Effector CD8-positive, alpha-beta T cell (primary cell): ENCODE measurements around the gene ENPP3.

Experiments used
- DNase-seq: peaks from one replicate; lab custom pipeline; 2025; lab: John Stamatoyannopoulos, UW

The ENPP3 gene

GRCh38 chr6:131766631-131767030, 129.5 kb downstream of the ENPP3 start:
- no peak for DNase-seq

DNA sequence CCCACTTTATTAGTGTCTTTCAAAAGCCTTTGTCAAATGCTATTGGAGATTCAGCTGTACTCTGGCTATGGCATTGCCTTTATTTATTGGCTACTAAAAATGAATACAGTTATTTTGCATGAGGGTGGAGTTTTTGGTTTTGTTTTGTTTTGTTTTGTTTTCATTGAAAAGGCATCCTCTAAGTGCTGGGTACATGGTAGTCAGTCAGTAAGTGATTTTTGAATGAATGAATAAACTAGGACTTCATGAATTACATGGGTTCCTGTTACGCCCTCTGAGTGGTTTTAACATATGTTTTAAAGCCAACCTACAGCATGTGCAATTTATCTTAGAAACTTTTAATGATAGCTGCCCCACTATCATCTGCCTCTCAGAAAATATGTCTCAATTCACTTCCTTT, 131.9 kb downstream of the ENPP3 start:
- no peak for DNase-seq

DNA sequence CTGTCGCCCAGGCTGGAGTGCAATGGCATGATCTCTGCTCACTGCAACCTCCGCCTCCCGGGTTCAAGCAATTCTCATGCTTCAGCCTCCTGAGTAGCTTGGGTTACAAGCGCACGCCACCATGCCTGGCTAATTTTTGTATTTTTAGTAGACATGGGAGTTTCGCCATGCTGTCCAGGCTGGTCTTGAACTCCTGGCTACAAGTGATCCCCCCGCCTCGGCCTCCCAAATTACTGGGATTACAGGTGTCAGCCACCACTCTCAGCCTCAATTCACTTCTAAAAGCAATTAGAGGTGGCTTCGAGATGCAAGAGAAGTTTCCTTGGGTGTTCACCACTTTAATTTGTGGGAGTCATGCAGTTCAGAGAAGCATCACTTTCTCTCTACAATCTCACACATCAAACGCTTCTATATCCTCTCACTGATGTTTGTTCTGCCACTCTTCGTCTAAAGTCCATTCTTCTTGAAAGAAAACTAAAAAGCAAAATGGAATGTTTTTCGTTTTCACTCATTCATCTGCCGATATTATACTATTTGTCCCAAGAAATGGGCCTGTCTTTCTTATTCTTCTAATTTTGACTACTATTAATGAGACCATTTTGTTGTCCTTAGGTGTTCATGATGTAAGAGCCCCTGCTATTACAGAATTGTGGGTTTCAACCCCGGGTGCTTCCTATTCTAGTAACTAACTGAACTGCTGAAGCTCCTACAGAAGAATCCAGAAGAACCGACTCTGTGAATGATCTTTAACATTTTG, 132.5 kb downstream of the ENPP3 start:
- DNase-seq: no peak

DNA sequence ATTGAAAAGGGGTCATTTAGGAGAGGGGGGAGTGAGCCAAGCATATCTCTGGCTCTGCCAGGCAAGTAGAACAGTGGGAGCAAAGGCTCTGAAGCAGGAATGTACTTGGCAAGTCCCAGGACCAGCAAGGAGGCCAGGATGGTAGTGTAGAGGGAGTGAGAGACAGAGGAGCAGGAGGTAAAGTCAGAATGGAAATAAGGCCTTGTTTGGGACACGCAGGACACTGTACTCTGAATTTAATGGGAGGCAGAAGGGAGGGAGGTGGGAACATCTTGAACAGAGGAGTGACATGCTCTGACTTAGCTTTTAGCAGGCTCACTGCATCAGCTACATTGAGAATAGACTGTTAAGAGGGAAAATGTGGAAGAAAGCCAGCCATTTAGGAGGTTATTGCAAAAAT, 133.7 kb downstream of the ENPP3 start:
- DNase-seq: no peak

- no peak for DNase-seq
Observed at GRCh38 chr6:131773284-131773950, 136.3 kb downstream of the ENPP3 start.

GRCh38 chr6:131775886-131776285, 138.8 kb downstream of the ENPP3 start:
- no peak for DNase-seq

- no peak for DNase-seq
Observed at GRCh38 chr6:131776985-131777384, 139.9 kb downstream of the ENPP3 start.

DNA sequence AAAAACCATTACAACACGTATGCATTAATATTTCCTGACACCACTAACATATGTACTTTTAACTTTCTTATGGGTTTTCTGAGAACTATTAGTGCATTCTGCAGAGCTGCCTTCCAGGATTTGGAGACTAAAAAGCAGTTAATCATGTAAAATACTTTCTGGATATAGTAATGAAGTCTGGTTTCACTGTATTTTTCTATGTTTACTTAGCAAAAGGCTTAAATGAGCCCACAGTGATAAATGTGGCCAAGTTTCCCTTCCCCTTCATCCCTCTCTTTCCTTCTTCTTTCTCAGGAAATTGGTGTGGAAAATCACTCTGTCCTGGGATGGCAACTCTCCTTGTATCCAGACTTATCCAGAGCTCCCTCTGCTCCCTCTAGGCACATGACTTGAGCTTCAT, 141.1 kb downstream of the ENPP3 start:
- no peak for DNase-seq

DNA sequence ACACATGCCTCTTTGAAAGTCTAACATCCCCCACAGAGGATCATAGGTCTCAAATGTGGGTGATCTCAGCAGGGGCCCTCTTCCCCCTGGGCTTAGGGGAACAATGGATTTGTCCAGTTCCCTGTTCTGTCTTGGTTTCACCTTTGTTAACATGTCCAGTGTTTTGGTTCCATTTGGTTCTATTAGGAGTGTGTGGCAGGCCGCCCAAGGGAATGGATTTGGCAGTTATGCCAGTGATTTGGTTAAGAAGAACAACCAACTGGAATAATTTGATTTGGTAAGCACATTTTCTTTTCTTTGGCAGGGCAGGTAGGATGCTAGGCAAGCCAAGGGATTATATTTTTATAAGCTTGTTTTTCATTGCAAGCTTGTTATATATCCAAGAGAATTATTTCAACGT, 142.2 kb downstream of the ENPP3 start:
- DNase-seq: no peak

DNA sequence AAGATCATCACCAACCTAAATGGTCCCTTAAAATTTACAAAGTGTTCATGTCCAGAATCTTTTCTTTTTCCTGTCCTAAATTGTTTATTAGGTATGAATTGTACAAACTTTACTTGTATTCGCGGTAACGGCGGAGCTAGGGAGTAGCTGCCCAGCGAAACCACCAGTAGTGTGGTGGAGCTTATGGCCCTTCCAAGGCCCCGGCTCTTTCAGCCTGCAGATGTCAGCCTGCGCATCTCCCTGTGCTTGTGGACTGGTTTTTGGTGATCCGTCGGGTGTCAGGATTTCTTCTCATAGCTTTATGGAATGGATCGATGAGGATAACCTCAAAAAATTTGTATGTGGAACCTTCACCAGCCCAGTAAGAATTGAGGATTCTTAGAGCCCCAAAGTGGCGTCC, 143.5 kb downstream of the ENPP3 start:
- DNase-seq: no peak

GRCh38 chr6:131781687-131782086, 144.6 kb downstream of the ENPP3 start:
- no peak for DNase-seq

GRCh38 chr6:131782764-131783163, 145.7 kb downstream of the ENPP3 start:
- DNase-seq: no peak

GRCh38 chr6:131784561-131784960, 147.5 kb downstream of the ENPP3 start:
- DNase-seq: no peak

- DNase-seq: no peak
Observed at GRCh38 chr6:131787079-131787478, 150.0 kb downstream of the ENPP3 start.

DNA sequence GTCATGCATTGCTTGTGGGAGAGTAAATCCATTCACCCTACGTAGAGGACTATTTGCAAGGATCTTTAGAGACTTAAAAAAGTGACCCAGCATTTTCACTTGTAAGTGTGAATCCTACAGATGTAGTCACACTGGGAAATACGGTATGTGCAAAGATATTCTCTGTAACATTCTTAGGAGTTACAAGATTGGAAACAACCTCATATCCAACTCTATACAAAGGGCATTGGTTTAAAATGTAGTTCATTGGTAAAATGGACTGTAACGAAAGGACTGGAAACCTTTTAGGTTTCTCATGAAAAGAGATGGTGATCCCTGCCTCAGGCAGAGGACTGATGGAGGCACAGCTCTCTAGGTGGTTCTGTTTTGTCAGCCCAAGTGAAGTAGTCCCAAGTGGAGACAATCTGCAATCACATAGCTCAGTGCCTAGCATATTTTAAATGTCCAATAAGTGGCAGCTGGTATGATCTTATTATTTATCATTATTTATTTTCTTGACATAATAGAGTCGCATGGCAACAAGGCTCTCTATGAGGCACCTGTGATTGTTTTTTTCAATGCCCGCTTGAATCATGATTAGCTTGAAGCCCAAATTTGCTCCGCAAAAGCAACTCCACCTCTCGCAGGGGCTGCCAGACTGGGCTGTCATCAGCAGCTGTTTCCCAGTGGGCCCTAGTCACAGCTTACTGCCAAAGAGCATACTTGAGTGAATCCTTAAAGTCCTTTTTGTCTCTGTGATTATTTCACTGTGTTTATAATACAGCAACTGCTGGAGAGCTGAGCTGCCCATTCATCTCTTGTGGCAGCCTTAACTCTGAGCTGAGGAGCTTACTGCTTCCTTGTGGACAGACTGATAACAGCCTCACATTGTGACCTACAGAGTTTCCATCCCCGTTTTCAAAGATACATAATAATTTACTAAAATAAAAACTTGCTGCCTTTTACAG, 150.9 kb downstream of the ENPP3 start:
- no peak for DNase-seq

- DNase-seq: no peak
Observed at GRCh38 chr6:131789219-131789618, 152.1 kb downstream of the ENPP3 start.

DNA sequence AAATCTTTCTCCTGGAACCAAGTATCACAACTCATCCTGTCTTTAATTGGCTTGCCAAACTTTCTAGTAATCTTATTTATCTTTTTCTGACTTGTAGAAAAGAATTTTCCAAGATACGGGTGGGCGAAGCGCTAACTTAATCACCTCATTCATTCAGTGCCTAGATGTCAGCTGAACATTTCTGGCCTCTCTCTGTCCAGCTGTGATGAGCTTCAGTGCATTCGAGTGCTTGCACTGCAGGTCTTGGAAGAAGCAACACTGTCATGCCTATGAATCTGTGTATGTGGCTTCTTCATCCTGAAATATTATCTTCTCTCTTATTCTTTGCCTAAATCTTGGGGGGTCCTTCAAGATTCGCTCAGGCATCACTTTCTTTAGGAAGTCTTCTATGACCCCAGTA, 154.4 kb downstream of the ENPP3 start:
- DNase-seq: no peak

DNA sequence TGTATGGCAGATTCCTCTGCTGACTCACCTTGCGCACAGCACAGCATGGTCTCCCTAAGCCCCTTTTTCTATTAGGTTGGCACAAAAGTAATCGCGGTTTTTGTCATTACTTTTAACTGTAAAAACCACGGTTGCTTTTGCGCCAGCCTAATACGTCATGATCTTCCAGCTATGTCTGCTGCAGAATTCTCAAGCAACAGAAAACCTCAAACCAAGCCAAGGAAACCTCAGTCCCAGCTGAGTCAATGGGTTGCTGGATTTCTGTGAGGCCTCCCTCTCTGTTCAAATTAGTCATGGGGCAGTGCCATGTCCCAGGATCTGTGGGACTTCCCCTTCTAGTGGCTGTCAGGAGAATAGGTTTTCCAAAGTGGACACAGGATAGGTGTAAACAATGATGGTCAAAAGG, 155.0 kb downstream of the ENPP3 start:
- no peak for DNase-seq

- no peak for DNase-seq
Observed at GRCh38 chr6:131795366-131795765, 158.3 kb downstream of the ENPP3 start.
